Amygdala (tissue), 56 donors: Measurements from ENCODE around the gene COL20A1.
A peak's percentile ranks its signal among the peaks of the same experiment; 100 is the strongest.

Source experiments
- DNase-seq, 56 donors: peaks; one replicate each; lab custom pipeline; 2025; lab: John Stamatoyannopoulos, UW

Gene COL20A1

DNA sequence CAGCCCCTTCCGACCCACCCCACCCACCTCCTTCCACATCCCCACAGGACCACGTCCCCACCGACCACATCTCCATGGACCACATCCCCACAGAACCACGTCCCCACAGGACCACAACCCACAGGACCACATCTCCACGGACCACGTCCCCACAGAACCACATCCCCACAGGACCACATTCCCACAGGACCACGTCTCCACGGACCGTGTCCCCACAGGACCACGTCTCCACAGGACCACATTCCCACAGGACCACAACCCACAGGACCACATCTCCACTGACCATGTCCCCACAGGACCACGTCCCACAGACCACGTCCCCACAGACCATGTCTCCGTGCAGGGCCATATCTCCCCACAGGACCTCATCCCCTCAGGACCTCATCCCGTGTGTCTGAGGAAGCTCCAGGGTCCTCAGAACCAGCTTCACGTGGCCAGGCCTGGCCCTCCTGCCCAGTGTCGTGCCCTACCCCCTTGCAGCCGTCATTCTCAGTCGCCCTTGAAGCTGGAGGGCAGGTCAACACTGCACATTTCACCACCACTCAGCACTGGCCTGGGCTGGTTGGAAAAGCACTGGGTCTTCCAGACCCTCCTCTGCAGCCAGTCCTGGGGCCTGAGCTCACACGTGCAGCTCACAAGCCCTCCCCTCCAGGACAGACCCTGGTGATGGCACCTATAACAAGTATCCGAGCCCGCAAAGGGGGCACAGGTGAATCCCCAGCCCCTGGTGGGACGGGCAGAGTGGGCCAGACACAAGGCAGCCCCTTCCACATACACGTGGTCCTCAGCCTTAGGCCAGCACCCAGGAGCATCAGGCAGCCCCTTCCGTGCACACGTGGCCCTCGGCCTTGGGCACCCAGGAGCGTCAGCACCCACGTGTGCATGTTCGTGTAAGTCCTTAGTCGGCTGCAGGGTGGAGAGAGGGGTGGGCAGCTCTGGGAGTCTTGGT, 64.2 kb downstream of the COL20A1 start:
- no peak for DNase-seq

DNA sequence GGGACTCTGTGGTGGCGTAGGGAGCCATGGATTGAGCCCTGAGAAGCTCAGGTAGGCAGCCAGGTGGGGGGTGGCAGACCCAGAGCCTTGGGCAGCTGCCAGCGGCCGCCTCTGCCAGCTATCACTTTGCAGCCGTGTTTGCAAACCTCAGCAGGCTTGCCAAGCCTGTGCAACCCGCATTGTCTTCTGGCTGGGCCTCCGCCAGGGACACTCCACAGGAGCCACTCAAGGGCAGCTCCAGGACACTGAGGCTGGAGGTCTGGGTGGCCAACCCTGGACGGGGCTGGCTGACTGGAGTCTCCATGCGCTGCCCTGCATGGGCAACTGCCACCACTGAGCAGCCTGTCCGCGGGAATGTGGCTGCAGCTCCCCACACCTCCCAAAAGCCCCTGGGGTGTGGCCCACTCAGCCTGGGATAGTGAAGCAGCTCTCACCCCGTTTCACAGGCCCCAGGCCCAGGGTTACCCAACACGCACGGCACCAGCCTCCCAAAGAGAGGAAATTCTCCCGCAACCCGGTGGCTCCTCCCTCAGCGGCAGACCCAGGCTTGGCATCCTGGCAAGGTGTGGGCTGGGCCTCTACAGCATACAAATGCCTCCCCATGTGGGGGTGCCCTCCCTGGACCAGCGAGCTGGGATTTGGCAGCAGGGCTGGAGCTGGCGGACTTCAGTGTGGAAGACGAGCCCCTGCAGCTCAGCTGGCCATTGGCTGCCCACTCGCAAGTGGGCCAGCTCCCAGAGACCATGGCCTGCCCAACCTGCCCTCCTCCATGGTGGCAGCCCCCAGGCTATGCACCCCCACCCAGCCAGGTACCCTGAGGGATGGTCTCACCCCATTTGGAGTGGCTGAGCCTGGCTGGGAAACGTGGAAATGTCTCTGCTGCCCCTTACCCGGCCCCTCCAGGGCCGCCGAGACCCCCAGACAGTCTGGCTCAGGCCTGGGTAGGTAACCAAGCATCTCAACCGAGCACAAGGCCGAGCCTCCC, 65.2 kb downstream of the COL20A1 start:
- peak in 17 of 56 donors; percentile 16 to 75 (median 43) for DNase-seq

DNA sequence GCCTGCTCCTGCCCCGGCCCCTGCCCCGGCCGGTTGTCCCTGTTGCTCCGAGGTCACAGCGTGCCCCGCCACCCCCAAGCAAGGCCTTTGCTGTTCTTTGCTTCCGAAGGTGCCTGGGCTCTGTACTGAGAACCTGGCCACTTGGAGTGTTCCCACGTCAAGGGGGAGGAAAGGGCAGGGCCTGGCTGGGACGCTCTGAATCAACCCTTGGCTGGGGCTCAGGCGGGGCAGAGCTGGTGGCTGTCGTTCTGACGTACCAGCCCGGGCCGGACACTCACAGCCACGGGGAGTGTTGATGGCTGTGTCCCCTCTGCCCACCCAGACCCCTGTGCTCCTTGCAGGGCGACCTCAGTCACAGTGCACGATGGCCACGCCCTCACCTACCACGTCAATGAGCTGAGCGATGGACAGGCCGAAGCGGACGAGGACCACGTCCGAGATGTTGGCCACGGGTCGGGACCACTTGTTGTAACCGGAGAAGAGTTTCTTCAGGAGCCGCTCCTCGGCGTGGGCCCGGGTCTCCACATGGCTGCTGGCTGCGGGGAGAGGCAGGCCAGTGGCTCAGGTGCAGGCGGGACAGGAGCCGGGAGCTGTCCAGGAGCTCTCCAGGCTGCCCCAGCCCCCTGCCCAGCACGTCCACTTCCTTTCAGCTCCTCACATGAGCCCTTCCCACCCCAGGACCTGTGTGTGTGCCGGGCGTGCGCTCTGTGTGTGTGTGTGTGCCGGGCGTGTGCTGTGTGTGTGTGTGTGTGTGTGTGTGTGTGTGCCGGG, 66.4 kb downstream of the COL20A1 start:
- DNase-seq, result peak in 3 of 56 donors; percentile 17 to 28 (median 25)

DNA sequence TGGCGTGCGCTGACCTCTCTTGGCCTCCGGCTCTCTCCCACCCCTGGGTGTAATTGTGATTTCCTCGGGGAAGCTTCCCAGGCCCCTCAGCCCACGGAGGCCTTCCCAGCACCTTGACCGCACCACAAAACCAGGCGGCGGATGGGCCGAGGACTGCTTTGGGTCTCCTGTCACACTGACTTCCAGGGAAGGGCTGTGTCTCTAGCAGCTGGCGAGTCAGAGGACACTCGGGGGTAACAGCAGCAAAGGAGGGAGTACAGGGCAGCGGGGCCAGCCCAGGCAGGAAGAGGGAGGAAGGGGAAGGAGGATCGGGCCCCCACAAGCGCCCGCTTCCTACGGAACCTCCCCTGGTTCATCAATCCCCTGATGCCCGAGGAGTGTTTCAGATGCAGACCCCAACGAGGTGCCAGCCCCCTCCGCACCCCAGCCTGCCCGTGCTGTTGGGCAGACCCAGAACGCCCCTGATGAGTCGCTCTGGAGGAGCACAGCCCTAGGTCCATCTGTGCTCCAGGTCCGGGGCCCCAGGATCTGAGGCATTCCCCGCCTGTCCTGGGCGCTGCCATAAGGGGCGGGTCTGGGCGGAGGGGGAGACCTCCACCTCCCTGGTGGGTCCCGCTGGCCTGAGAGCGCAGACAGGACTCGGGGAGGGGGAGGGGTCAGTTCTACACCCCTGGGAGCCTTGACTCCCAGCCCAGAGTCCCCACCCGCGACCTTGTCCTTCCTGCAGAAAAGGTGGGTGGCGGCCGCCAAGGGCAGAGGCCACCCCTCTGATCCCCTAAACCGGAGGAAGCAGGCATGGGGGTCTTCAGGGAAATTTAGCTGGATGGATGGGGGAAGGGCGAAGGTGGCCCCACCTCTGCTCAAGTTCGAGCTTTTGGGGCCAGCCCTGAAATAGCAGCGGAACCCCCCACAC, 67.2 kb downstream of the COL20A1 start:
- DNase-seq, result no peak

DNA sequence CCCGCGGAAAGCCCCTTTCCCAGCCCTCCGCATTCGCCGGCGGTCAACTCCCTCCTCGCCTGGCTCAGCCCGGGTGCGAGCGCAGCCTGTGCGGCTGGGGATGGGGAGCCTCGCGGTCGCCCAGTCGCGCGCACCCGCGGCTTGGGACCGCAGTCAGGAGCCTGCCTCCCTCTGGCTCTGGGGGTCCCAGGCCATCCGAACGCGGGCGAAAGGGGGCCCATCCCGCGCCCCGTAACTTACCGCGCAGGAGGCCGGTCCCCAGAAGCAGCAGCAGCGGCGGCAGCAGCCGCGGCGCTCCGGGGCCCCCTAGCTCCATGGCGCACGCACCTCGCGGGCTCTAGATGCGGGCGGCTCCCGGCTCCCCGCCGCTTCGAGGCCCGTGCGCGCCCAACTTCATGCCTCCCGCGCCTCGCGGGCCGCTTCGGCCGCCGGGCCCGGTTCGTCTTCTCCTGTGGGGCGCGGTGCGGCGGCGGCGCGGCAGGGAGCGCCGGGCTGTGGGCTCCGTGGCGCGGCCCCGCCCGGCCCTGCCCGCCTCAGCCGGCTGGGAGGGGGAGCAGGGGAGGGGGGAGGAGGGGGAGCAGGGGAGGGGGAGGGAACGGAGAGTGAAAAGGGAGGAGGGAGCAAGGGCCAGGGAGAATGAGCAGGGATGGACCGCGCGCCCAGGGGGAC, 68.0 kb downstream of the COL20A1 start, which contains the start of gene CHRNA4:
CHRNA4 (minus strand) TSS at position 500 of the 669 bp plus-strand sequence; CDS start at position 316, 184 bp downstream.
- peak in 5 of 56 donors; percentile 5 to 79 (median 34) for DNase-seq

DNA sequence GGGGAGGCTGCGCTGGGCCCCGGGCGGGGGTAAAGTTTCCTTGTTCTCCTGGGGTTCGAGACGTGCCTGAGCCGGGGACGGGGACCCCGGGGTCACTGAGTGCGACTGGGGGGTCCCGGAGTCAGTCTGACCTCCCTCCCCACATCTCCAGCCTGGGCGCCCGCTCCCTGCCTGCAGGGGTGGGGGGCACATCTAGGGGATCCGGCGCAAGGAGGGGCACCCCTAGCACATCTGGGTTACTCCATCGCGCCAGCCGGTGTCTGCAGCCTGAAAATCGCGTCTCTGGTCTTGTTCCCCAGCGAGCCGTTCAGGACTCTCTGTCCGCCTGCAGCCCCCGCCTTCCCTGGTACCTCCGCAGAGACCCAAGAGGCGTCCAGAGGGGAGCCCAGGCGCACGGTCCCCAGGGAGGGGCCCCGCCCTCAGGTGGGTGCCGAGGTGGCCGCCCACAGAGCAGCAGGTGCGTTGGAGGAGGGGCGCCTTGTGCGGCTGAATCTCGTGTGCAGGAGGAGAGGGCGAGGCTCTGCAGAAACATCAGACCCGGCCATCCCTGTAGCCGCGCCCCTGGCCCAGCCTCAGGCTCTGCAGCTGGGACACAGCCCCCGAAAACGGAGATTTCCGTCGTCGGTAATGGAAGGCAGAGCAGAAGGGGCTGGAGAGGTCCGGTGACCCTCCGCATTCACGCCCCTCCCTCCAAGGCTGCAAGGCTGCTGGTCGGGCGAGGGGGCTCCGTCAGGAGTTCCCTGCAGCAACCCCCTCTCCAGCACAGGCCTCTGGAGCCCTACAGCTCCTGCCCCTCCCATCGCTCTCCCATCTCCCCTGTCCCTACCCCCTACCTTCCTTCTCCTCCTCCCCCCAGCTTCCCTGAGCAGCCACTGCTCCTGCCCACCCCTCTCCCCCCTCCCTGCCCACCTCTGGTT, 68.8 kb downstream of the COL20A1 start:
- DNase-seq, result no peak

DNA sequence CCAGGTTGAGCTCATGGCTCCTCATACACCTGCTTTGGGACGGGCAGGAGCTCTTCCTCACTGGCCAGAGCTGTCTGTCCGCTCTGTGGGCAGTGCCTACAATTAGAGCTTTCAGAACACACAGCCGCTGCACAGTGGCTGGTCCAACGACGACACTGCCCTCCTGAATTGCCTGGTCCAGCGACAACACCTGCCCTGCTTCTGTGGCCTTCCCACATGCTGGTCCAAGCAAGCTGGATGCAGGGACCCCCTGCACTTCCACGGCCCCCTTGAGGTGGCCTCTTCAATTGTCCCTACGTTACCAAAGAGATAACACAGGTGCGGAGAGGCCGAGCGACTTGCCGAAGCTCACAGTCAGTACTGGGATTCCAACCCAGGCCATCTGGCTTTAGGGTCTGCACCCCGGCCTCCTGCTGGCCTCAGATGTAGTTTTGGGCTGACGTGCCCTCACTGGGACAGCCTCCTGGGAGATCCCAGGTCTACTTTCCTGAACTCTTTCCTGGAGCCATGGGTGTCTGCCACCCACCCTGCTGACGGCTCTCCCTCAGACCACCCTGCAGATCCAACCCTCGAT, 69.5 kb downstream of the COL20A1 start:
- no peak for DNase-seq

DNA sequence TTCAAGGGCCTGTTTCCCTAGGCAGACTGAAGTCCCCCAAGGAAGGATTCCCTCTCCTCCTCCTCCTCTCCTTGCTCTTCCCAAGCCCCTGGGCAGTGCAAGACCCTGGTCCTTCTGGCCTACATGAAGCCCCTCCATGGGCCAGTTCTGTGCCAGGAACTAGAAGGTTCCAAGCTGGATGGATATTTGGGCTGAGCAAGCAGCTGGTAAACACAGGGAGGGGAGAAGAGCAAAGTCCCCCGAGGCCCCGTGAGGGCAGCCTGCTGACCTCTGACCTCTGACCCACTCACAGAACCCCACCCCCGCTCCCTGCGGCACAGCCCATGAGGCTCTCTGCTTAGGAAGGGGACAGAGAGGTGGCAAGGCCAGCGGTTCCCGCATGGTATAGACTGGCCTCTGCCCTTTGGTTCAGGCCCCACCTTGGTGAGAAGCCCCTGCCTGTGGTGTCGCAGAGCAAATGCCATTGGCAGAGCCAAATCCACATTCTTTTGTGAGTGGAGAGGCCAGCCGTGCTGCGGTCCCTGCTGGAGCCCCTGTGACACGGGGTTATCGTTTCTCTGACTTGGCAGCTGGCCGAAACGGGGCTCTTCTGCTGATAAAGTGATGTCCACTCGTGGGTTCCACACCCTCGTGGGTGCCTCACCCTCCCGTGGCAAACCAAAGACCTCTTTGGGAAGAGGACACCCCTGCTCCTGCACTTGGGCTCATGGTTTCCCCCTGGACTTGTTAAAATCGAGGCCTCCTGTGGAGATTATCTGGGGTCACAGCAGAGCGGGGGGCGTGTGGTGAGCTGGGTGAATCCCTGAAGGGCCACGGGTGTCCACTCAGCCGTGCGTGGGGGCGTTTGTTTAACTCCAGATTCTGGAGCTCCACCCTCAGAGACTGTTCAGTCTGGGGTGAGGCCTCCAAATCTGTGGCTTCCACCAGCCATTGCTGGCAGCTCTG, 70.3 kb downstream of the COL20A1 start:
- no peak for DNase-seq

DNA sequence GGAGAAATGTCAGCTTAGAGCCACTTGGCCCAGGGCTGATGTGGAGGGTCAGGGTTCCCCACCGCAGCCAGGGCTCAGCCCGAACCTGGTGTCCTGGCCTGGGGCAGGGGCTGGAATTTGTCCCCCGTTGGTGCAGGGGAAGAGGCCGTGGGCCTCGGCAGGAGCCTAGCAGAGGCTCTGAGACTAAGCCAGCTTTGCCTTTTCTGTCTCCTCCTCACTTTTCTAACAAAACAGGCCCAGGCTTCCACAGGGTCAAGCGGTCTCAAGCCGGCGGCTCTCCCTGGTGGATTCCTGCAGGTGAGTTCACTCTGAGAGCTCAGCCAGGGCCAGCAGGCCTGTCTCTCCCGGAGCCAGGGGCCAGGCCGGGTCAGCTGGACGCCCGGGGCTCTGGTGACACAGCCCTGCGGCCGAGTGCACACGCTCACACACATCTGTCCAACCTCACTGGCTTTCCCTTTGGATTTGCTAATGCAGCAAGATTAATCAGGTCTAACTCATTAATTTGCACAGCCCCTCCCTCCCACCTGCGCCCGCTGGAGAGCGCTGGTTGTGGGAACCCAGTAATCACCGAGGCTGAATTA, 71.1 kb downstream of the COL20A1 start:
- DNase-seq, result no peak

DNA sequence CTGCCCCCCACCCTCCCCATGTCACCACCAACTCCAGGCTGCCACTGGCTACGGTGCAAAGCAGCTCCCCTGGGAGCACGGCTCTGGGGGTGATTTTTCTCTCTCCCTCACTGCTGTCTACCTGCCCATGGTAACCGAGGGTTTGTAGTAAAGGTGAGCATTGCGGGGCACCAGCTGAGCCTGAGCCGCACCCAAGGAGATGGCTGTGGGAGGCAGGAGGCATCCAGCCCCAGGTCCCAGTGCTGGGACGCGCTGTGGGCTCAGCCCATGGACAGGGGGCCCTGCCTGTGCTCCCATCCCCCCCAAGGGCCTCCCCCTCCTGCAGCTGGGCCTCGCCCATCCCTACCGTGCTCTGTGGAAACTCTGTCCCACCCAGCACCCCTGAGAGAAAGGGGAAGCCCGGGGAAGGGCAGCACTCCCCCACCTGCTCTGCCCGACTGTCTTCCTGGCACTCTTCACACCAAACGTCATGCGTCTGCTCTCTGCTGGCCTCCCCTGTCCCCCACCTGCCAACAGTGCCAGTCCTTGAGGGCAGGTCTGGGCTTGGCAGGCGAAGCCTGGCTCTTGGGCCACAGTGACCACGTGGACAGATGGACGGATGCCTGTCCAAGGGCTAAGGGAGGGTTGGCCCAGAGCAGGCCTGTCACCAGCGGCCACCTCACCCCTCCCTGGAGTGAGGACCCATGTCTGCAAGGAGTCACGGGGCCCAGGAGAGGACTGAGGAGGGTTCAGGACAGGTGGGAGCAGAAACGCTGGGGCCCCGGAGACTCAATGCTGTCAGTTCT, 72.0 kb downstream of the COL20A1 start:
- peak in 4 of 56 donors; percentile 14 to 49 (median 24) for DNase-seq

DNA sequence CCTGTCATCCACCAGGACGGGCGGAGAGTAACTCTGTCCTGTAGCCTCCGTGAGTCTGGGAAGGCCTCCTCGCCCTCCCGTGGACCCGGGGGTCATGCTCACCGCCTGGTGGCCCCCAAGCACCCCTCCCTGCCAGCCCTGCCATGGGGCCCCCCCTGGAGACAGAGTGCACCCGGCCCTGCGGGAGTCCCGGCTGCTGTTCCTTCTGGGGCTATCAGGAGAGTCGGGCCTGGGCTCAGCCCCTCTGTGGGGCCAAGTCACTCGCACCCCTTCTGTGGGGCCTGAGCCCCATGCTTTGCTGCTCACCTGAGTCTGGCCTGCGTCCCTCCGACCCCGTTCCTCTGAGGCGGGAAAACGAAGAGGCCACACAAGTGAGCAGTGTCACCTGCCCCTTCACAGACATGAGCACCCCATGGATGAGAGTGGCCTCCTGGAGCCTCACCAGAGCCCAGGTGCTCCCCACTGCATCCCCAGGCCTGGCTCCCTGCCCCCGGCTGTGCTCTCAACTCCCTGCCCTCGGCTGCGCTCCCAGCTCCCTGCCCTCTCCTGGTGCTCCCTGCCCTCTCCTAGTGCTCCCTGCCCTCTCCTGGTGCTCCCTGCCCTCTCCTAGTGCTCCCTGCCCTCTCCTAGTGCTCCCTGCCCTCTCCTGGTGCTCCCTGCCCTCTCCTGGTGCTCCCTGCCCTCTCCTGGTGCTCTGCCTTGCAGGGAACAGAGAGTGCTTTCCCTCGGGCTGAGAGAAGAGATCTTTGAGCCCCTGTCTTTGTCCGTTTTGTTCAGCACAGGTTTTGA, 72.8 kb downstream of the COL20A1 start:
- no peak for DNase-seq

DNA sequence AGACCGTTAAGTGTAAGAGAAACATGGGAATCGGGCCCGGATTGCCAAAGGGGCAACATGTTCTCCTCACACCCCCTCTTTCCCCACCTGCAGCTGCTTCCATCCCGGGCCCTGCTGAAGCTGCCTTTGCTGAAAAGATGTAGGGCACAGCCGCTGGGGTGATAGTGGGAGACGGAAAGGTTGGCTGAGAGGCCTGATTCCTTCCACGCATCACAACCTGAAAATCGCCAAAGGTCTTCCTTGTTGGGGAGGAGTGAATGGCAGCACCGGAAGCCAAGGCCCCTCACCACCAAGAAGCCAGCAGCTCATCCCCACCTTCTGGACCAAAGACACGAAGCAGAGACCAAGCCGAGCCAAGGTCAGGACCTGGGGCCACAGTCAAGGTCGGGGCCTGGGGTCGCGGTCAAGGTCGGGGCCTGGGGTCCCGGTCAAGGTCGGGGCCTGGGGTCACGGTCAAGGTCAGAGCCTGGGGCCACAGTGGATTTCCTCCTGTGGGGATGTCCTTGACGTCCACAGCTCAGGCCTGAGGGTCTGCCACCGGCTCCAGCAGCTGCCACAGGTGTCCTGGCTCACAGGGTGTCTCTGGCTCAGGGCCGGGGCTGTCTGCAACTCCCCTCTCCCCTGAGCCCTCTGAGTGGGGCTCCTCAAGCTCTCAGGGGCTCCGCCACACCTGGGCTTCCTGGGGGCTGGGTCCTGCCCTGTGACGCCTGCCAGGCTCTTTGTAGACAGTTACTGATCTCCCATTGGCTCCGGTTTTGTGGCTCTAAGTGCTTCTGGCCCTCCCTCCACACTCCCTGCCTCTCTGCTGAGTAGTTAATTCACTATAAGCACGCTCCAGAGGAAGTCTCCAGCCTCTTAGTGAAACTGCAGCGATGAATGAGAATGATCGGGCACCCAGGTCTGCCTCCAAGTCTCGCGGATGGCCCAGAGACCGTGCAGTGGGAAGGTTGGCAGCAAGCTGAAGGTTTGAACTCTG, 73.7 kb downstream of the COL20A1 start:
- no peak for DNase-seq
